WTC11 (cell line): Measurements from ENCODE around the gene OR2AT4.

Experiments used
- AFF4 ChIP-seq: sonication (generic); formaldehyde crosslinking; IDR thresholded peaks from 2 replicates; pipeline ENCODE4 v1.8.1; 2023; ENCODE audit warnings: mild to moderate bottlenecking, missing genetic modification reagents, borderline replicate concordance
- ATF6 ChIP-seq: sonication (generic); formaldehyde crosslinking; IDR thresholded peaks from 2 replicates; pipeline ENCODE4 v1.8.1; 2023; ENCODE audit warnings: mild to moderate bottlenecking, missing genetic modification reagents
- CREB1 ChIP-seq: sonication (generic); formaldehyde crosslinking; IDR thresholded peaks from 2 replicates; pipeline ENCODE4 v1.8.0; 2023; ENCODE audit warnings: mild to moderate bottlenecking, missing genetic modification reagents
- CTCF ChIP-seq: fragments of 200-600 bp; IDR thresholded peaks from 2 replicates; pipeline ENCODE4 v1.8.0; 2022; ENCODE audit warnings: antibody characterized with exemption
- ELF4 ChIP-seq: sonication (generic); formaldehyde crosslinking; IDR thresholded peaks from 2 replicates; pipeline ENCODE4 v1.8.1; 2022; ENCODE audit warnings: low read depth, mild to moderate bottlenecking, moderate library complexity, missing genetic modification reagents
- FOXK1 ChIP-seq: sonication (generic); formaldehyde crosslinking; IDR thresholded peaks from 2 replicates; pipeline ENCODE4 v1.8.0; 2022; ENCODE audit warnings: mild to moderate bottlenecking, moderate library complexity, missing genetic modification reagents
- GABPB1 ChIP-seq: sonication (generic); formaldehyde crosslinking; IDR thresholded peaks from 2 replicates; pipeline ENCODE4 v1.8.1; 2023; ENCODE audit warnings: mild to moderate bottlenecking, missing genetic modification reagents
- NFYB ChIP-seq: sonication (generic); formaldehyde crosslinking; conservative IDR thresholded peaks from 2 replicates; pipeline ENCODE4 v1.8.0; 2022; ENCODE audit warnings: low read depth, missing genetic modification reagents
- SMAD3 ChIP-seq: sonication (generic); formaldehyde crosslinking; IDR thresholded peaks from 2 replicates; pipeline ENCODE4 v1.8.0; 2022; ENCODE audit warnings: missing genetic modification reagents, mild to moderate bottlenecking, borderline replicate concordance
- TP53 ChIP-seq: sonication (generic); formaldehyde crosslinking; IDR thresholded peaks from 2 replicates; pipeline ENCODE4 v1.8.1; 2023; ENCODE audit warnings: mild to moderate bottlenecking, missing genetic modification reagents
- ZNF121 ChIP-seq: sonication (generic); formaldehyde crosslinking; IDR thresholded peaks from 2 replicates; pipeline ENCODE4 v1.8.0; 2023; ENCODE audit warnings: missing genetic modification reagents
- ZNF425 ChIP-seq: fragments of 250-450 bp; sonication (Bioruptor Pico); conservative IDR thresholded peaks from 2 replicates; pipeline ENCODE4 v1.9.0; 2021; ENCODE audit warnings: mild to moderate bottlenecking

- TF ChIP-seq CTCF = no peak
- no peak for TF ChIP-seq AFF4 (CRISPR knock-in tag)
- no peak for TF ChIP-seq FOXK1 (CRISPR knock-in tag)
- TF ChIP-seq GABPB1 (CRISPR knock-in tag) = no peak
- no peak for TF ChIP-seq SMAD3
- TF ChIP-seq CREB1 (CRISPR knock-in tag) = no peak
- no peak for TF ChIP-seq NFYB
- TF ChIP-seq ZNF121 (CRISPR knock-in tag) = no peak
- no peak for TF ChIP-seq ELF4 (CRISPR knock-in tag)
- TF ChIP-seq ZNF425 = no peak
- no peak for TF ChIP-seq TP53
- TF ChIP-seq ATF6 (CRISPR knock-in tag) = no peak
Measured at GRCh38 chr11:75072582-75072981, 24.1 kb downstream of the OR2AT4 start.
